GM12872 (cell line): ENCODE data around the gene WIPI1.

Source experiments
- TF ChIP-seq, protein P1 (sequence below): IDR thresholded peaks from 3 replicates; pipeline ENCODE4 v1.5.1; 2011; ENCODE audit warnings: low read depth, mild to moderate bottlenecking, low read length, moderate library complexity; ENCODE audit not compliant: insufficient read depth

The WIPI1 gene

DNA sequence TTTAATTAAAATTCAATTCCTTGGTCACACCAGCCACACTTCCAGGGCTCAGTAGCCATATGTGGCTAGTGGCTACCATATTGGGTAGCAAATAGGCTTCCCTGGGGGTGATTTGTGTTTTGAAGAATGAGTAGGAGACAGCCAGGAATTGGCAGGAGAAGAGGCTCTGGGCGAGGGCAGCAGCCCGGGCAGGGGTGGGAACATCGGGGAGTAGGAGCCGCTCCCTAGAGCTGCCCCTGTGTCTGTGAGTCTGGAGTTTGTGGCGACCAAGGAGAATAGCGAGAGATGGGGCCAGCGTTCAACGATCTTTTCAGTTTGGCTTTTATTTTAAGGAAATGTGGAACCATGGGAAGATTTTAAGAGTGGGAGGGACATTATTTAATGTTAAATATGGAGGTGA, 81.7 kb downstream of the WIPI1 start:
- TF ChIP-seq, protein P1, sequence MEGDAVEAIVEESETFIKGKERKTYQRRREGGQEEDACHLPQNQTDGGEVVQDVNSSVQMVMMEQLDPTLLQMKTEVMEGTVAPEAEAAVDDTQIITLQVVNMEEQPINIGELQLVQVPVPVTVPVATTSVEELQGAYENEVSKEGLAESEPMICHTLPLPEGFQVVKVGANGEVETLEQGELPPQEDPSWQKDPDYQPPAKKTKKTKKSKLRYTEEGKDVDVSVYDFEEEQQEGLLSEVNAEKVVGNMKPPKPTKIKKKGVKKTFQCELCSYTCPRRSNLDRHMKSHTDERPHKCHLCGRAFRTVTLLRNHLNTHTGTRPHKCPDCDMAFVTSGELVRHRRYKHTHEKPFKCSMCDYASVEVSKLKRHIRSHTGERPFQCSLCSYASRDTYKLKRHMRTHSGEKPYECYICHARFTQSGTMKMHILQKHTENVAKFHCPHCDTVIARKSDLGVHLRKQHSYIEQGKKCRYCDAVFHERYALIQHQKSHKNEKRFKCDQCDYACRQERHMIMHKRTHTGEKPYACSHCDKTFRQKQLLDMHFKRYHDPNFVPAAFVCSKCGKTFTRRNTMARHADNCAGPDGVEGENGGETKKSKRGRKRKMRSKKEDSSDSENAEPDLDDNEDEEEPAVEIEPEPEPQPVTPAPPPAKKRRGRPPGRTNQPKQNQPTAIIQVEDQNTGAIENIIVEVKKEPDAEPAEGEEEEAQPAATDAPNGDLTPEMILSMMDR: no peak
